ENCODE measurements around the gene CBX8. TPM values are rescaled to one million over a fixed set of nuclear protein-coding genes. Genes with fewer than 3 reads are reported as not detected.

Gene CBX8
- total RNA-seq, 1 donor from 2014 or later, result 1.1 TPM

- intact Hi-C loops (cut with DNase I), result no loop called here
- H3K27me3 ChIP-seq, result peaks cover 22% of the 10 kb centered on the region
These were observed 10.7 kb downstream of the CBX8 start for GRCh38 chr17:79785900-79786810.

GRCh38 chr17:79785017-79785899 lies 11.6 kb downstream of the CBX8 start:
- Histone ChIP-seq H3K27me3 (peaks cover 13% of the 10 kb centered on the region), H3K4me1 (no peaks in the 10 kb centered on the region), H3K9me3 (no peaks in the 10 kb centered on the region), H3K36me3 (no peaks in the 10 kb centered on the region), H3K27ac (no peak overlapping the region), H3K4me3 (no peak overlapping the region)
- TF ChIP-seq CTCF (IDR thresholded peaks at IDR 0.05), result no peak
- no peak for DNase-seq (ENCODE audit: low spot score in 2 of 2)
- intact Hi-C loops (cut with DNase I), result no loop called here

More at GRCh38 chr17:79785900-79786810, 10.7 kb downstream of the CBX8 start:
- DNase-seq (ENCODE audit: low spot score in 2 of 2), result no peak
- Histone ChIP-seq H3K9me3 (no peaks in the 10 kb centered on the region), H3K27ac (no peak overlapping the region), H3K36me3 (no peaks in the 10 kb centered on the region), H3K4me3 (no peak overlapping the region), H3K4me1 (no peaks in the 10 kb centered on the region)
- no peak for TF ChIP-seq CTCF (IDR thresholded peaks at IDR 0.05)

GRCh38 chr17:79784353-79785016 lies 12.4 kb downstream of the CBX8 start:
- TF ChIP-seq CTCF (IDR thresholded peaks at IDR 0.05), result no peak
- no peaks in the 10 kb centered on the region for H3K36me3 ChIP-seq
- H3K4me1 ChIP-seq, result no peaks in the 10 kb centered on the region
- no peak overlapping the region for H3K4me3 ChIP-seq
- no peak overlapping the region for H3K27ac ChIP-seq
- no peak for DNase-seq (ENCODE audit: low spot score in 2 of 2)
- peaks cover 6% of the 10 kb centered on the region for H3K27me3 ChIP-seq
- intact Hi-C loops (cut with DNase I), result no loop called here
- no peaks in the 10 kb centered on the region for H3K9me3 ChIP-seq

GRCh38 chr17:79783891-79784290 lies 13.0 kb downstream of the CBX8 start:
- H3K36me3 ChIP-seq, result no peaks in the 10 kb centered on the region
- intact Hi-C loops (cut with DNase I), result no loop called here
- H3K27ac ChIP-seq, result no peak overlapping the region
- DNase-seq (ENCODE audit: low spot score in 2 of 2), result no peak
- no peaks in the 10 kb centered on the region for H3K4me1 ChIP-seq
- no peak overlapping the region for H3K4me3 ChIP-seq
- TF ChIP-seq CTCF (IDR thresholded peaks at IDR 0.05), result no peak
- H3K9me3 ChIP-seq, result no peaks in the 10 kb centered on the region
- H3K27me3 ChIP-seq, result peaks cover 2% of the 10 kb centered on the region

GRCh38 chr17:79781736-79782575 lies 14.9 kb downstream of the CBX8 start:
- no peak overlapping the region for H3K4me3 ChIP-seq
- H3K27me3 ChIP-seq, result peaks cover 17% of the 10 kb centered on the region
- intact Hi-C loops (cut with DNase I), result no loop called here

More at GRCh38 chr17:79781736-79782575, 14.9 kb downstream of the CBX8 start:
- TF ChIP-seq CTCF (IDR thresholded peaks at IDR 0.05), result no peak
- DNase-seq (ENCODE audit: low spot score in 2 of 2), result no peak
- Histone ChIP-seq H3K36me3 (no peaks in the 10 kb centered on the region), H3K4me1 (peaks cover 5 to 7% of the 10 kb centered on the region in 2 donors), H3K9me3 (no peaks in the 10 kb centered on the region), H3K27ac (no peak overlapping the region)

Data from ascending aorta (tissue), 2 donors.